ENCODE results near the gene OR9Q1. TPM values are rescaled to one million over a fixed set of nuclear protein-coding genes. Genes with fewer than 3 reads are reported as not detected.

OR9Q1 gene
- total RNA-seq, 6 donors from 2014 or later: not detected

DNA sequence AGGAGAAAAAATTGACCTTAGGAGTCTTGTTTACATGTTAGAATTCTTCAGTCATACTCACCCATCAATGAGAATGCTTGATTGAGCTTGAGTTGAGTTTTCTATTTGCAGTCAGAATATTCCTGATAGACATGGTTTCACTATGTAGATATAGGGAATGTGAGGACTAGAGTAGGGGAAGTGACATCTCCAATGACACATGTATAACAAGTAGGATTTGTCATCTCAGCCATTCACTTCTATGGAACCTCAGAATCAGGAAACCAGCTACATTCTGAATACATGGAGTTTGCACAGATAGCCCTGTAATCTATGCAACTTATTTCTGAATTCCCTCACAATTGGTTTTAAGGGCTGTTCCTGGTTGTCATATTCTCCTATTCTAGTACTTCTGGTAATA lies 20.1 kb upstream of the OR9Q1 start:
- H3K4me3 ChIP-seq: no peak overlapping the region
- TF ChIP-seq, protein P1, sequence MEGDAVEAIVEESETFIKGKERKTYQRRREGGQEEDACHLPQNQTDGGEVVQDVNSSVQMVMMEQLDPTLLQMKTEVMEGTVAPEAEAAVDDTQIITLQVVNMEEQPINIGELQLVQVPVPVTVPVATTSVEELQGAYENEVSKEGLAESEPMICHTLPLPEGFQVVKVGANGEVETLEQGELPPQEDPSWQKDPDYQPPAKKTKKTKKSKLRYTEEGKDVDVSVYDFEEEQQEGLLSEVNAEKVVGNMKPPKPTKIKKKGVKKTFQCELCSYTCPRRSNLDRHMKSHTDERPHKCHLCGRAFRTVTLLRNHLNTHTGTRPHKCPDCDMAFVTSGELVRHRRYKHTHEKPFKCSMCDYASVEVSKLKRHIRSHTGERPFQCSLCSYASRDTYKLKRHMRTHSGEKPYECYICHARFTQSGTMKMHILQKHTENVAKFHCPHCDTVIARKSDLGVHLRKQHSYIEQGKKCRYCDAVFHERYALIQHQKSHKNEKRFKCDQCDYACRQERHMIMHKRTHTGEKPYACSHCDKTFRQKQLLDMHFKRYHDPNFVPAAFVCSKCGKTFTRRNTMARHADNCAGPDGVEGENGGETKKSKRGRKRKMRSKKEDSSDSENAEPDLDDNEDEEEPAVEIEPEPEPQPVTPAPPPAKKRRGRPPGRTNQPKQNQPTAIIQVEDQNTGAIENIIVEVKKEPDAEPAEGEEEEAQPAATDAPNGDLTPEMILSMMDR (IDR thresholded peaks at IDR 0.05): no peak
- TF ChIP-seq POLR2A (IDR thresholded peaks at IDR 0.05) (no peak), EP300 (IDR thresholded peaks at IDR 0.05) (no peak), POLR2AphosphoS5 (IDR thresholded peaks at IDR 0.05) (no peak)
- H3K36me3 ChIP-seq: no peaks in the 10 kb centered on the region
- H3K27ac ChIP-seq: peak overlapping the region; percentile 2 to 46 (median 22)
- DNase-seq (no peak), ATAC-seq (ENCODE audit: low FRiP score in 2 of 2) (no peak)
- H3K27me3 ChIP-seq: no peaks in the 10 kb centered on the region
- H3K4me1 ChIP-seq: peaks cover 0 to 8% (median 2%) of the 10 kb centered on the region in 4 donors
- H3K9me3 ChIP-seq: no peaks in the 10 kb centered on the region

DNA sequence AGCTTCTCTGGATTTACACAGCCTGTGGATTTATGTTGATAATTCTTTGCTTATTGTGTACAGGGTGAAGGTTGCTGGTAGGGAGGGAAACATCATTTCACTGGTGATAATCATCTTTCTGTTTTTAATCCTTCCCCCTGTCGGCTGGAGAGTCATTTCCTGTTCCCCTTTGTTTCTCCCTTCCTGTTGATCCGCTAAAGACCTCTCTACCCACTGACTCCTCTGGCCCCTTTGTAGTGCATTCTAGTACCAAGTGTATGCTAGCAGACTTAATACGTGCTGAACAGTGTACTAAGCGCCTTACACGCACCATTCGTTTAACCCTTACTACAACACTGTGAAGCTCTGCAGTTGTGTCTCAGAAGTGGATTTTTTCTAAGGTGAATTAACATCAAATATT lies 19.0 kb upstream of the OR9Q1 start:
- ATAC-seq (ENCODE audit: low FRiP score in 2 of 2) (no peak), DNase-seq (no peak)
- peak; percentile 29 to 39 for TF ChIP-seq POLR2AphosphoS5 (IDR thresholded peaks at IDR 0.05)
- TF ChIP-seq, protein P1 (IDR thresholded peaks at IDR 0.05): no peak
- TF ChIP-seq EP300 (IDR thresholded peaks at IDR 0.05): peak in 2 of 4 donors; percentile 8 to 45
- no peak for TF ChIP-seq POLR2A (IDR thresholded peaks at IDR 0.05)
- Histone ChIP-seq H3K9me3 (no peaks in the 10 kb centered on the region), H3K27ac (peak overlapping the region; percentile 4 to 48 (median 36)), H3K36me3 (no peaks in the 10 kb centered on the region), H3K4me3 (no peak overlapping the region), H3K27me3 (no peaks in the 10 kb centered on the region), H3K4me1 (peaks cover 0 to 8% (median 2%) of the 10 kb centered on the region in 4 donors)
- 39 to 52% methylated on average over 6 of the region's 6 CpGs for WGBS, 2 donors

DNA sequence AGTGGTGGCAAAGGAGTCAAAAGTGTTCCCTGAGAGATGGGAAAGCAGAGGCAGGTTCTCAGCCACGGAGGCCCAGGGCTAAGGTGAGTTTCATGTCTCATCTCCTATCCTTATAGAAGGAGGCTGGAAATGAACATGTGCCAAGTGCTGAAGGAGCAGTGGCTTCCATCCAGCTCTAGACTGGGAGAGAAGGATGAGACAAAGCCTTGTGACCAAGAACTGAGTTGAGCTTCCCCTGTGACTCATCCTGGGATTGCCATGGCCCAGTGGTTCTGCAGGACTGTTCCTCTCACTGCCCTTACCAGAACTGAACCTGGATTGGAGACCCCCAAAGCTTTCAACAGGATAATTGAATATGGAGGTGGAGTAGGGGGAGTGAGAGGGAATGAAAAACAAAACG lies 16.7 kb upstream of the OR9Q1 start:
- H3K27me3 ChIP-seq: no peaks in the 10 kb centered on the region
- 70 to 76% methylated on average over 2 of the region's 2 CpGs for WGBS, 2 donors
- no peaks in the 10 kb centered on the region for H3K9me3 ChIP-seq
- no peaks in the 10 kb centered on the region for H3K36me3 ChIP-seq
- no peak for ATAC-seq (ENCODE audit: low FRiP score in 2 of 2)
- no peak for DNase-seq
- TF ChIP-seq POLR2A (IDR thresholded peaks at IDR 0.05): no peak
- TF ChIP-seq EP300 (IDR thresholded peaks at IDR 0.05): no peak
- TF ChIP-seq POLR2AphosphoS5 (IDR thresholded peaks at IDR 0.05): no peak
- TF ChIP-seq, protein P1 (IDR thresholded peaks at IDR 0.05): no peak
- H3K4me1 ChIP-seq: peaks cover 0 to 8% (median 2%) of the 10 kb centered on the region in 4 donors
- no peak overlapping the region for H3K27ac ChIP-seq
- H3K4me3 ChIP-seq: no peak overlapping the region

DNA sequence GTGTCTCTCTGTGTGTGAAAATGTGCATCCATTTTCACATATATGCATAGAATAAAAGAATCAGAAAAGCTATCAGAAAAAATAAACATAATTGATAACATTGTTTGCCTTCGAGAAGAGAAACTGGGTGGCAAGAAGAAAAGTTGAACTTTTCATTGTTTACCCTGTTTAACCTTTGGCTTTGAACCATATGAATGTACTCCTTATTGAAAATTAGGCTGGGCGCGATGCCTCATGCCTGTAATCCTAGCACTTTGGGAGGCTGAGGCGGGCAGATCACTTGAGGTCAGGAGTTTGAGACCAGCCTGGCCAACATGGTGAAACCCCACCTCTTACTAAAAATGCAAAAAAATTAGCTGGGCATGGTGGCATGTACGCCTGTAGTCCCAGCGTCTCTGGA lies 11.9 kb upstream of the OR9Q1 start:
- no peak overlapping the region for H3K27ac ChIP-seq
- no peaks in the 10 kb centered on the region for H3K36me3 ChIP-seq
- TF ChIP-seq, protein P1 (IDR thresholded peaks at IDR 0.05): no peak
- TF ChIP-seq POLR2AphosphoS5 (IDR thresholded peaks at IDR 0.05) (no peak), POLR2A (IDR thresholded peaks at IDR 0.05) (no peak), EP300 (IDR thresholded peaks at IDR 0.05) (no peak)
- no peaks in the 10 kb centered on the region for H3K27me3 ChIP-seq
- no peaks in the 10 kb centered on the region for H3K9me3 ChIP-seq
- no peak for ATAC-seq (ENCODE audit: low FRiP score in 2 of 2)
- H3K4me1 ChIP-seq: peaks cover 0 to under 1% (median 0%) of the 10 kb centered on the region in 4 donors
- WGBS, 2 donors: 64 to 69% methylated on average over 6 of the region's 6 CpGs
- H3K4me3 ChIP-seq: no peak overlapping the region
- no peak for DNase-seq

DNA sequence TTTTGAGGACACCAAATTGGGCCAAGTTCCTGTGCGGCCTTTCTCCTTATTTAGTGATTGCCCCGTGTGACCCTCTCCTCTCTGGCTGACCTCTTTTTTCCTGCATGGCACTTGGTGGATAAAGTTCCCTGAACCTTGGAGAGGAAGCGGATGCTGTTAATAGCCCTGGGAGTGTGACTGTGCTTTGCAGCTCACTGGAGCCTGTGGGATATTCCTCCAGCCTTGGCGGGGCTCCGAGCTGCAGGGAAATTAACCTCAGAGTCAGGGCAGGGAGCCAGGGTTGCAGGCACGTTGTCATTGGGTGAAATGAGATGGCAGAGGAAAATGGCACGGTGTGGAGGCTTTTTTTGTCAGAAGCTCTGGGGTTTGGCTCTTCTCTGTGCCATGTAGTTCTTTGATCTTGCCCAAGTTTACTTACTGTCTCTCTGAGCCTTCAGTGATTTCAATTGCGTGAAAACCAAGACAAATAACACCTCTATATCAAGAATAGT lies 965 bp downstream of the OR9Q1 start:
- WGBS, 2 donors: 33 to 35% methylated on average over 8 of the region's 8 CpGs
- H3K9me3 ChIP-seq: no peaks in the 10 kb centered on the region
- peak; percentile 33 to 56 for ATAC-seq (ENCODE audit: low FRiP score in 2 of 2)
- peaks cover 10 to 48% (median 25%) of the 10 kb centered on the region in 4 donors for H3K4me1 ChIP-seq
- peak in 1 of 2 donors; percentile 25 for DNase-seq
- peak; percentile 40 to 50 for TF ChIP-seq POLR2AphosphoS5 (IDR thresholded peaks at IDR 0.05)
- TF ChIP-seq POLR2A (IDR thresholded peaks at IDR 0.05): no peak
- no peaks in the 10 kb centered on the region for H3K36me3 ChIP-seq
- no peaks in the 10 kb centered on the region for H3K27me3 ChIP-seq
- H3K4me3 ChIP-seq: no peak overlapping the region
- peak overlapping the region in 2 of 4 donors; percentile 72 for H3K27ac ChIP-seq

Measured in upper lobe of left lung (tissue), 6 donors.